ENCODE data around the gene OBSL1.

GRCh38 chr2:219569635-219570034 lies 1.7 kb downstream of the OBSL1 start:
- TF ChIP-seq CTCF (IDR thresholded peaks at IDR 0.05) (no peak), POLR2A (IDR thresholded peaks at IDR 0.05) (no peak)
